Suprapubic skin (tissue), 4 donors: ENCODE measurements around the gene RASA3.

Experiments
- CTCF ChIP-seq, 2 donors: fragments of 200-600 bp in 1 of 2; fragments of 450-650 bp in 1 of 2; sonication (generic) in 1 of 2; IDR thresholded peaks; one replicate each; pipeline ENCODE4 v1.5.1; 2016 to 2019; ENCODE audit warnings: antibody characterized with exemption in 2 of 2, mild to moderate bottlenecking in 1 of 2, moderate library complexity in 1 of 2
- EP300 ChIP-seq: sonication (generic); formaldehyde crosslinking; IDR thresholded peaks from one replicate; pipeline ENCODE4 v1.6.1; 2017; ENCODE audit warnings: antibody characterized with exemption
- POLR2A ChIP-seq, 2 donors: fragments of 450-650 bp; IDR thresholded peaks; one replicate each; pipeline ENCODE4 v1.6.1; 2017; ENCODE audit warnings: antibody characterized with exemption in 2 of 2, mild to moderate bottlenecking in 2 of 2, moderate library complexity in 2 of 2
- POLR2AphosphoS5 ChIP-seq, 3 donors: sonication (generic); formaldehyde crosslinking; IDR thresholded peaks; one replicate each; pipeline ENCODE4 v1.6.1; 2017; ENCODE audit warnings: antibody characterized with exemption in 3 of 3

DNA sequence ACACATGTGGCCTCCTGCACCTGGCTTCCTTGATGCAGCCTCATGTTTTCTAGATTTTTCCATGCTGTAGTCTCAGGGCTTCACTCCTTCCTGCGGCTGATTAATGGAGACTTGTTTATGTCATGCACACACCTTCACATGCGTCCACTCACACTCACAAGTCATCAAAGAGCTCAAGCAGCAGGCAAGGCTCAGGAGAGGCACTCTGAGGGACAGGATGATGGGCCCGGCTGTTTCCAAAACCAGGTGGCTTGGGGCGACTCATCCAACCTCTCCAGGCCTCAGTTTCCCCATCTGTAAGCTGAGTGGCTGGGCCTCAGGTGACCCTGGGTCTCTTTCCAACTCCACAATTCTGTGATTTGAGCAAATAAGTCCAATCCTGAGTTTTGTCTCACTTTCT is 36.9 kb downstream of the RASA3 start:
- TF ChIP-seq CTCF (IDR thresholded peaks at IDR 0.05) (no peak), POLR2AphosphoS5 (IDR thresholded peaks at IDR 0.05) (no peak), POLR2A (IDR thresholded peaks at IDR 0.05) (no peak), EP300 (no peak)
